ENCODE measurements around the gene STK32B. TPM values are rescaled to one million over a fixed set of nuclear protein-coding genes. Genes with fewer than 3 reads are reported as not detected.

The STK32B gene
- total RNA-seq, 4 donors from 2014 or later: 3.0 to 33.8 (median 4.3) TPM

GRCh38 chr4:5376015-5376414 is 324.7 kb downstream of the STK32B start:
- Histone ChIP-seq H3K4me3 (no peak overlapping the region), H3K36me3 (no peaks in the 10 kb centered on the region), H3K27ac (no peak overlapping the region), H3K27me3 (no peaks in the 10 kb centered on the region), H3K4me1 (no peaks in the 10 kb centered on the region), H3K9me3 (no peaks in the 10 kb centered on the region)
- intact Hi-C loops (cut with DNase I; ENCODE audit: low total_unique reads): no loop called here
- no peak for DNase-seq
- TF ChIP-seq, protein P1, sequence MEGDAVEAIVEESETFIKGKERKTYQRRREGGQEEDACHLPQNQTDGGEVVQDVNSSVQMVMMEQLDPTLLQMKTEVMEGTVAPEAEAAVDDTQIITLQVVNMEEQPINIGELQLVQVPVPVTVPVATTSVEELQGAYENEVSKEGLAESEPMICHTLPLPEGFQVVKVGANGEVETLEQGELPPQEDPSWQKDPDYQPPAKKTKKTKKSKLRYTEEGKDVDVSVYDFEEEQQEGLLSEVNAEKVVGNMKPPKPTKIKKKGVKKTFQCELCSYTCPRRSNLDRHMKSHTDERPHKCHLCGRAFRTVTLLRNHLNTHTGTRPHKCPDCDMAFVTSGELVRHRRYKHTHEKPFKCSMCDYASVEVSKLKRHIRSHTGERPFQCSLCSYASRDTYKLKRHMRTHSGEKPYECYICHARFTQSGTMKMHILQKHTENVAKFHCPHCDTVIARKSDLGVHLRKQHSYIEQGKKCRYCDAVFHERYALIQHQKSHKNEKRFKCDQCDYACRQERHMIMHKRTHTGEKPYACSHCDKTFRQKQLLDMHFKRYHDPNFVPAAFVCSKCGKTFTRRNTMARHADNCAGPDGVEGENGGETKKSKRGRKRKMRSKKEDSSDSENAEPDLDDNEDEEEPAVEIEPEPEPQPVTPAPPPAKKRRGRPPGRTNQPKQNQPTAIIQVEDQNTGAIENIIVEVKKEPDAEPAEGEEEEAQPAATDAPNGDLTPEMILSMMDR (IDR thresholded peaks at IDR 0.05): no peak
- TF ChIP-seq POLR2A (IDR thresholded peaks at IDR 0.05): no peak

DNA sequence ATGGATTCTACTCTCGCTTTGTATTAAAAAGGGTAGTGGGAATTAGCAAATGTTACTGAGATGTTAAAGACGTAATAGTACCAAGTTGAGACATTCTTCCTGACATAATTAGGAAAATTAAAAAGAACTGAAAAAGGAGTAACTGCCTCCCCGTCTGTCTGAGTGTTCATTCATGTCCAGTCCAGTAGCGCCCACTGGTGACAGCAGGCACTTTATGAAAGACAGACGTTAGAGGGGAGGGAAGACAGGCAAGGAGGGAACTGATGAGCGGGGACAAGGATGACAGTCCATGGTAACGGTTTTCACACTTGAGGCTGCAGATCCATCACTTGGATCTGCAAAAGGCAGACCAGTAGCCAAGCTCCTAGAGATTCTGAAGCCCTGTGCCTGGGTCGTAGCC is 326.7 kb downstream of the STK32B start:
- TF ChIP-seq, protein P1 (IDR thresholded peaks at IDR 0.05): no peak
- Histone ChIP-seq H3K36me3 (no peaks in the 10 kb centered on the region), H3K9me3 (no peaks in the 10 kb centered on the region), H3K4me3 (no peak overlapping the region), H3K27me3 (no peaks in the 10 kb centered on the region), H3K4me1 (no peaks in the 10 kb centered on the region), H3K27ac (no peak overlapping the region)
- no peak for DNase-seq
- intact Hi-C loops (cut with DNase I; ENCODE audit: low total_unique reads): no loop called here

GRCh38 chr4:5379895-5380294 is 328.6 kb downstream of the STK32B start:
- Histone ChIP-seq H3K9me3 (no peaks in the 10 kb centered on the region), H3K4me3 (no peak overlapping the region), H3K27me3 (no peaks in the 10 kb centered on the region), H3K36me3 (no peaks in the 10 kb centered on the region), H3K4me1 (no peaks in the 10 kb centered on the region), H3K27ac (no peak overlapping the region)
- DNase-seq: no peak
- intact Hi-C loops (cut with DNase I; ENCODE audit: low total_unique reads): no loop called here
- TF ChIP-seq POLR2A (IDR thresholded peaks at IDR 0.05): no peak
- TF ChIP-seq, protein P1 (IDR thresholded peaks at IDR 0.05): no peak

GRCh38 chr4:5381961-5382441 is 330.7 kb downstream of the STK32B start:
- Histone ChIP-seq H3K4me1 (no peaks in the 10 kb centered on the region), H3K27me3 (no peaks in the 10 kb centered on the region), H3K9me3 (no peaks in the 10 kb centered on the region), H3K27ac (no peak overlapping the region), H3K4me3 (no peak overlapping the region), H3K36me3 (no peaks in the 10 kb centered on the region)
- intact Hi-C loops (cut with DNase I; ENCODE audit: low total_unique reads): no loop called here
- TF ChIP-seq, protein P1 (IDR thresholded peaks at IDR 0.05): no peak
- no peak for TF ChIP-seq POLR2A (IDR thresholded peaks at IDR 0.05)
- DNase-seq: no peak

DNA sequence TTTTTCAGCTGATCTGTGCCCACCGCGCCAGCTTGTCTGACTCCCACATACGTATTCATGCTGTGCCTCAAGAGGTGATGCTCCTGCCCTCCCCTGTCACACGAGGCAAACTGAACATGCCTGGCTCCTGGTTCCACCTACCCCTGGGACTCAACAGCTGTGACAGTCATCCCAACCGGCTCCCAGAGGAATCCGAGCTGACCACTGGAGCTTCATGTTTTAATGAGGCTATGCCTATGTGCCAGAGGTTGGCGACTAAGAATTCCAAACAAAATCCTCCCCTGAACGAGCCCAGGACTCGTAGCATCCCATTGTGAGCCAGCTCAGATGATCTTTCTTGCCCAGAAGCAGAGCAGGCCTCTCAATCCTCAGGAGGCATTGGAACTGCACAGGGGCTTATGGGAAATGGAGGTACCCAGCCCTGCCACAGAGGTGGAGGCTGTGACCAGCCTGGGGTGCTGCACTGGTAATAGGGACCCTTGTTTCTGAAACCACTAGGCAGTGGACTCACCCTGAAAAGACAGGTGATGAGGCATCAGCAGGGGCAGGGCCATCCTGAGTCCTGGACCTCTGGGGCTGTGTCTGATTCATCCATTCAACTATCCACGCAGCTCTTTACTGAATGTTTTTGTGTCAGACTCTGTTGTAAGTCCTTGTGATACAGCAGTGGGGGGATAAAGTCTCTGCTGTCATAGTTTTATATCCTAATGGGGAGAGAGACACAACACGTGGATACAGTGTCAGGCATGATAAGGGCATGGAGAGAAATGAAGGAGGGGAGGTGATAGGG is 332.1 kb downstream of the STK32B start:
- TF ChIP-seq, protein P1 (IDR thresholded peaks at IDR 0.05): no peak
- no peak for TF ChIP-seq POLR2A (IDR thresholded peaks at IDR 0.05)
- H3K9me3 ChIP-seq: no peaks in the 10 kb centered on the region

More for the DNA sequence above, 332.1 kb downstream of the STK32B start:
- Histone ChIP-seq H3K4me1 (no peaks in the 10 kb centered on the region), H3K36me3 (no peaks in the 10 kb centered on the region), H3K27ac (no peak overlapping the region), H3K4me3 (no peak overlapping the region), H3K27me3 (no peaks in the 10 kb centered on the region)
- intact Hi-C loops (cut with DNase I; ENCODE audit: low total_unique reads): no loop called here
- no peak for DNase-seq
